RWPE1 (cell line): ENCODE measurements around the gene POLR3GL.

Experiments
- CTCF ChIA-PET: fragments of 350-600 bp; sonication (Branson Sonifier 250); formaldehyde crosslinking; extraction: SDS; loops from one replicate; lab custom pipeline; 2021; lab: Yijun Ruan, JAX
- POLR2A ChIA-PET: fragments of 400-600 bp; formaldehyde crosslinking; extraction: SDS; loops from one replicate; lab custom pipeline; 2020; ENCODE audit warnings: antibody characterized with exemption; ENCODE audit not compliant: low non-redundant PET; lab: Yijun Ruan, JAX
- DNase-seq: peaks from one replicate; pipeline ENCODE4 v3.0.0; 2012; ENCODE audit warnings: low spot score
- H3K27ac ChIP-seq: fragments of 450-650 bp; 2 replicates; pipeline ENCODE4 v1.5.1; 2017
- CTCF ChIP-seq: fragments of 450-650 bp; conservative IDR thresholded peaks from 2 replicates; pipeline ENCODE4 v1.5.1; 2017; ENCODE audit warnings: low read depth, mild to moderate bottlenecking

Gene POLR3GL

GRCh38 chr1:145960468-145961108 is 3.9 kb upstream of the POLR3GL start:
- peak overlapping the region; percentile 82; the same call in 1 of the 2 replicates for H3K27ac ChIP-seq
- DNase-seq, result no peak
- POLR2A ChIA-PET, result no interaction called here
- no peak for TF ChIP-seq CTCF
- CTCF ChIA-PET, result no interaction called here

GRCh38 chr1:145961109-145961424 is 3.4 kb upstream of the POLR3GL start:
- CTCF ChIA-PET, result no interaction called here
- H3K27ac ChIP-seq, result peak overlapping the region; percentile 82; the same call in 1 of the 2 replicates
- no peak for TF ChIP-seq CTCF
- POLR2A ChIA-PET, result interaction anchor here (0.8 kb wide), 1 partner anchor 34 kb away, joined by 3 read pairs; the partner anchor contains the start of gene RBM8A
- DNase-seq, result no peak

GRCh38 chr1:145961425-145962156 is 2.9 kb upstream of the POLR3GL start:
- DNase-seq, result peak; percentile 19
- peak overlapping the region; percentile 82 for H3K27ac ChIP-seq
- TF ChIP-seq CTCF, result no peak
- POLR2A ChIA-PET, result interaction anchor here (0.8 kb wide), 1 partner anchor 34 kb away, joined by 3 read pairs; the partner anchor contains the start of gene RBM8A
- CTCF ChIA-PET, result no interaction called here

- peak overlapping the region; percentile 82 for H3K27ac ChIP-seq
- ChIA-PET POLR2A (interaction anchor here (0.7 kb wide), 1 partner anchor 497 kb away, joined by 4 read pairs; no protein-coding TSS in a partner anchor), CTCF (interaction anchor here (0.5 to 2.2 kb wide), 3 partner anchors 40 to 70 kb away, joined by 4 to 10 read pairs (median 4); no protein-coding TSS in a partner anchor)
- TF ChIP-seq CTCF, result no peak
- DNase-seq, result peak; percentile 52
Observed at GRCh38 chr1:145962157-145963102, 2.1 kb upstream of the POLR3GL start.

- H3K27ac ChIP-seq, result peak overlapping the region; percentile 84
Observed at GRCh38 chr1:145963265-145964019, 1.0 kb upstream of the POLR3GL start.

More at GRCh38 chr1:145963265-145964019, 1.0 kb upstream of the POLR3GL start:
- ChIA-PET CTCF (interaction anchor here (1.0 to 2.2 kb wide), 3 partner anchors 44 to 118 kb away, joined by 4 to 10 read pairs (median 4); partner anchors contain the start of gene NUDT17), POLR2A (interaction anchor here (1.4 to 1.5 kb wide), 2 partner anchors 36 to 105 kb away, joined by 8 to 15 read pairs; partner anchors contain the start of genes PIAS3 and RBM8A)
- no peak for TF ChIP-seq CTCF
- DNase-seq, result peak; percentile 78
